ENCODE data around the gene LRP1B.

DNA sequence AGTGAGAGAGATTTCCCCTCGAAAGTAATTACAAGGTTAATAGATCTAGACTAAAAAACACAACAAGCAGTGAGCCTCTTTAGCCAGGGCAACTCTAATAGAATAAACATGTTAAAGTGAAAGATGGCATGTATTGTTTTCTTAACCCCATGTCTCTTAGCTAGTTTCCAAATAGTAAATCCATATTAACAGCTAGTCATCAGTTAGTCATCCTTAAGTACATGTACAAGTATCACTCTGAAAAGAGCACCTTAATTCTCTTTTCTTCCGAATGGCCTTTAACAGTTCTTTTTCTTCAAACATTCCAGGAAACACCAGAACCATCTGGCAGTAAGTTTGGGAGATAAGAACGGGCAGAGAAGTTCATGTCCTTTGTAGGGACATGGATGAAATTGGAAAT, 1480.0 kb downstream of the LRP1B start:
- TF ChIP-seq, protein P1, sequence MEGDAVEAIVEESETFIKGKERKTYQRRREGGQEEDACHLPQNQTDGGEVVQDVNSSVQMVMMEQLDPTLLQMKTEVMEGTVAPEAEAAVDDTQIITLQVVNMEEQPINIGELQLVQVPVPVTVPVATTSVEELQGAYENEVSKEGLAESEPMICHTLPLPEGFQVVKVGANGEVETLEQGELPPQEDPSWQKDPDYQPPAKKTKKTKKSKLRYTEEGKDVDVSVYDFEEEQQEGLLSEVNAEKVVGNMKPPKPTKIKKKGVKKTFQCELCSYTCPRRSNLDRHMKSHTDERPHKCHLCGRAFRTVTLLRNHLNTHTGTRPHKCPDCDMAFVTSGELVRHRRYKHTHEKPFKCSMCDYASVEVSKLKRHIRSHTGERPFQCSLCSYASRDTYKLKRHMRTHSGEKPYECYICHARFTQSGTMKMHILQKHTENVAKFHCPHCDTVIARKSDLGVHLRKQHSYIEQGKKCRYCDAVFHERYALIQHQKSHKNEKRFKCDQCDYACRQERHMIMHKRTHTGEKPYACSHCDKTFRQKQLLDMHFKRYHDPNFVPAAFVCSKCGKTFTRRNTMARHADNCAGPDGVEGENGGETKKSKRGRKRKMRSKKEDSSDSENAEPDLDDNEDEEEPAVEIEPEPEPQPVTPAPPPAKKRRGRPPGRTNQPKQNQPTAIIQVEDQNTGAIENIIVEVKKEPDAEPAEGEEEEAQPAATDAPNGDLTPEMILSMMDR (IDR thresholded peaks at IDR 0.05), result no peak
- TF ChIP-seq POLR2A (IDR thresholded peaks at IDR 0.05), result no peak

Data from right lobe of liver (tissue), 4 donors.